Keratinocyte (primary cell): ENCODE measurements around the gene TVP23C. TPM values are rescaled to one million over a fixed set of nuclear protein-coding genes. Genes with fewer than 3 reads are reported as not detected.

ENCODE experiments used
- DNase-seq: peaks from one replicate; pipeline ENCODE4 v3.0.0-alpha.2; 2011; ENCODE audit warnings: low read depth, missing footprints, low spot score
- FAIRE-seq: peaks from 2 replicates; lab custom pipeline; 2011; peaks lifted over from hg19 to GRCh38; lab: Jason Lieb, UNC
- H2AFZ ChIP-seq: 2 replicates; pipeline ENCODE4 v1.6.0; 2012; ENCODE audit warnings: low read length, control low read depth, inconsistent platforms; ENCODE audit not compliant: control insufficient read depth
- H3K27ac ChIP-seq: 2 replicates; pipeline ENCODE4 v1.5.1; 2011; ENCODE audit warnings: low read length; ENCODE audit not compliant: control insufficient read depth, insufficient read depth
- H3K27me3 ChIP-seq: 3 replicates; pipeline ENCODE4 v1.6.0; 2011; ENCODE audit warnings: low read length; ENCODE audit not compliant: control insufficient read depth, insufficient read depth; ENCODE audit errors: extremely low read depth
- H3K36me3 ChIP-seq, 2 experiments: 2 replicates in 1 of 2; 3 replicates in 1 of 2; pipeline ENCODE4 v1.5.1; 2011; ENCODE audit warnings: low read length in 2 of 2, mild to moderate bottlenecking in 1 of 2; ENCODE audit not compliant: control insufficient read depth in 2 of 2, insufficient read depth in 2 of 2; ENCODE audit errors: extremely low read depth in 1 of 2
- H3K4me1 ChIP-seq: 3 replicates; pipeline ENCODE4 v1.5.1; 2011; ENCODE audit warnings: low read length; ENCODE audit not compliant: control insufficient read depth, insufficient read depth; ENCODE audit errors: extremely low read depth
- H3K4me2 ChIP-seq: 3 replicates; pipeline ENCODE4 v1.6.0; 2011; ENCODE audit warnings: low read depth, low read length; ENCODE audit not compliant: control insufficient read depth, insufficient read depth; ENCODE audit errors: extremely low read depth
- H3K4me3 ChIP-seq, 3 experiments: fragments of 200-600 bp in 1 of 3; sonication (generic) in 1 of 3; 2 replicates in 2 of 3; 3 replicates in 1 of 3; pipeline ENCODE4 v1.5.1; 2011 to 2016; ENCODE audit warnings: low read length in 3 of 3, mild to moderate bottlenecking in 3 of 3, control low read depth in 2 of 3, inconsistent platforms in 1 of 3, low read depth in 1 of 3, mixed read lengths in 1 of 3, mixed run types in 1 of 3, moderate library complexity in 1 of 3; ENCODE audit not compliant: control insufficient read depth in 2 of 3, insufficient read depth in 2 of 3; ENCODE audit errors: extremely low read depth in 1 of 3
- H3K79me2 ChIP-seq: 2 replicates; pipeline ENCODE4 v1.6.0; 2012; ENCODE audit warnings: low read length; ENCODE audit not compliant: control insufficient read depth, insufficient read depth
- H3K9ac ChIP-seq: 3 replicates; pipeline ENCODE4 v1.6.0; 2011; ENCODE audit warnings: low read length; ENCODE audit not compliant: control insufficient read depth, insufficient read depth; ENCODE audit errors: extremely low read depth
- H3K9me1 ChIP-seq: 3 replicates; pipeline ENCODE4 v1.6.0; 2011; ENCODE audit warnings: low read length; ENCODE audit not compliant: control insufficient read depth, insufficient read depth; ENCODE audit errors: extremely low read depth
- H3K9me3 ChIP-seq: 2 replicates; pipeline ENCODE4 v1.5.1; 2012; ENCODE audit warnings: low read depth, low read length; ENCODE audit not compliant: control insufficient read depth
- H4K20me1 ChIP-seq: 3 replicates; pipeline ENCODE4 v1.6.0; 2011; ENCODE audit warnings: low read length; ENCODE audit not compliant: control insufficient read depth, insufficient read depth; ENCODE audit errors: extremely low read depth
- EZH2 ChIP-seq: IDR thresholded peaks from one replicate; pipeline ENCODE4 v1.6.1; 2012; ENCODE audit warnings: inconsistent platforms, mild to moderate bottlenecking, low read length, moderate library complexity
- dilution Hi-C: fragments of 300-500 bp; cut with MboI; formaldehyde crosslinking; loops from one replicate; pipeline ENCODE4 v1.7.0; 2020; ENCODE audit warnings: low sequenced_read_pairs; ENCODE audit not compliant: extremely low pct_ligation_motif_present
- polyA plus RNA-seq, 5 experiments: library from polyadenylated mRNA; depleted of rRNA in 3 of 5; stranded (reverse) in 3 of 5; stranded (forward) in 1 of 5; unstranded in 1 of 5; fragments of >200 nt; gene quantifications; 1 replicate in 1 of 5; 2 replicates in 3 of 5; 3 replicates in 1 of 5; pipeline versions ENCODE4 v1.2.1 to v1.2.3, GENCODE V29; 2011 to 2012; ENCODE audit warnings: missing spikeins in 2 of 5, low read depth in 1 of 5, low replicate concordance in 1 of 5
- TF ChIP-seq, protein P1 (sequence below), 3 experiments: IDR thresholded peaks in 1 of 3; conservative IDR thresholded peaks in 1 of 3; optimal IDR thresholded peaks in 1 of 3; 2 replicates in 2 of 3; 3 replicates in 1 of 3; pipeline versions ENCODE3 to v1.5.1; 2011; ENCODE audit warnings: low read length in 3 of 3, mild to moderate bottlenecking in 3 of 3, moderate library complexity in 2 of 3, control low read depth in 1 of 3, inconsistent platforms in 1 of 3; ENCODE audit not compliant: insufficient read depth in 2 of 3; ENCODE audit errors: extremely low read depth in 1 of 3

The TVP23C gene
- polyA plus RNA-seq, 1 donor (not counting 4 experiments of a cell fraction or from before 2014, with no cell fraction given): 5.7 TPM

- Histone ChIP-seq H3K4me1 (peaks cover 8% of the 10 kb centered on the region), H3K27me3 (no peaks in the 10 kb centered on the region), H3K9me1 (no peaks in the 10 kb centered on the region), H3K9ac (no peak overlapping the region), H2AFZ (no peak overlapping the region), H3K27ac (no peak overlapping the region), H3K9me3 (no peaks in the 10 kb centered on the region), H3K4me3 (no peak overlapping the region), H4K20me1 (no peaks in the 10 kb centered on the region), H3K4me2 (no peak overlapping the region), H3K79me2 (no peaks in the 10 kb centered on the region), H3K36me3 (peaks cover 0 to 5% of the 10 kb centered on the region in 2 experiments)
- no peak for DNase-seq
- TF ChIP-seq EZH2: no peak
- TF ChIP-seq, protein P1, sequence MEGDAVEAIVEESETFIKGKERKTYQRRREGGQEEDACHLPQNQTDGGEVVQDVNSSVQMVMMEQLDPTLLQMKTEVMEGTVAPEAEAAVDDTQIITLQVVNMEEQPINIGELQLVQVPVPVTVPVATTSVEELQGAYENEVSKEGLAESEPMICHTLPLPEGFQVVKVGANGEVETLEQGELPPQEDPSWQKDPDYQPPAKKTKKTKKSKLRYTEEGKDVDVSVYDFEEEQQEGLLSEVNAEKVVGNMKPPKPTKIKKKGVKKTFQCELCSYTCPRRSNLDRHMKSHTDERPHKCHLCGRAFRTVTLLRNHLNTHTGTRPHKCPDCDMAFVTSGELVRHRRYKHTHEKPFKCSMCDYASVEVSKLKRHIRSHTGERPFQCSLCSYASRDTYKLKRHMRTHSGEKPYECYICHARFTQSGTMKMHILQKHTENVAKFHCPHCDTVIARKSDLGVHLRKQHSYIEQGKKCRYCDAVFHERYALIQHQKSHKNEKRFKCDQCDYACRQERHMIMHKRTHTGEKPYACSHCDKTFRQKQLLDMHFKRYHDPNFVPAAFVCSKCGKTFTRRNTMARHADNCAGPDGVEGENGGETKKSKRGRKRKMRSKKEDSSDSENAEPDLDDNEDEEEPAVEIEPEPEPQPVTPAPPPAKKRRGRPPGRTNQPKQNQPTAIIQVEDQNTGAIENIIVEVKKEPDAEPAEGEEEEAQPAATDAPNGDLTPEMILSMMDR (optimal IDR thresholded peaks at IDR 0.05 in 1 of 3, IDR thresholded peaks at IDR 0.05 in 1 of 3, conservative IDR thresholded peaks at IDR 0.05 in 1 of 3; ENCODE audit: extremely low read depth in 1 of 3, insufficient read depth in 2 of 3, low read length in 3 of 3): no peak
- dilution Hi-C loops: no loop called here
- no peak for FAIRE-seq
These were observed 65.2 kb downstream of the TVP23C start for GRCh38 chr17:15498107-15498506.

DNA sequence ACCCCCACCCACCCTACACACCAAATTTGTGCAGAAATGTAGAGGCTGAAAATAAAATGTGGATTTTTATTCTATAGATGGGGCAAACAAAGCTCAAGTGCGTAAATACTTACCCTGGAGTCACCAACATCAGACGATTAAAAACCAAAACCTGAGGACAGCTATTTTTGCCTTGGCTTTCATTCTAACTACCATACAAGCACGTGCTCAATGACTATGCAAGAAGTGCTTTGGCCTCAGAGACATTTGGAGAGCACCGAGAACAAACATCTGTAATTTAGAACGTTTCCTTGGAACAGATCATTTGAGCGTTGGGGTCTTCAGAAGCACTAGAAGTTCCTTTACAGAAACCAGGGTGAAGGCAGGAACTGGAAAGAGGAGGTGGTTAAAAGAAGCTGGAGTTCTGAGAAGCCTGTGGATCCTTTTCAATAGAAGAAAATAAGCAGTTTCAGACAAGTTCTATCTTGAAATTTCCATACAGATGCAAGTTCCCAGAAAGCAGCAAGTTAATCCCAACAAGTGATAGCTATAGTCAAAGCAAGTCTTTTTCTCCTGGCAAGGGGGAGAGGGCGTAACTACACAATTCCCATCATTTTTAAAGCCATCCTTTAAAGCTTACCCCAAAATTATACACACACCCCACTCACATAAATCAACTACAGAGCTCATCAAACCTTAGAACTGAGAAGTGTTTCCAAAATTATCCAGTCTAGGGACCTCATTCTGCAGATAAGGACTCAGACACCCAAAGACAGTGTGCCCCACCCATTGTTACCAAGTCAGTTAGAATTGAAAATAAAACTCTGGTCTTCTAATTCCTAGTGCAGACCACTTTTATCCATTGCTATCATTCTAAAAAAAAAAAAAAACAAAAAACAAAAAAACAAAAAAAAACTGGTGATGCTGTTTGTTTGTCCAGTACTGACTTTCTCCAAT, 66.3 kb downstream of the TVP23C start:
- Histone ChIP-seq H2AFZ (no peak overlapping the region), H3K4me2 (no peak overlapping the region), H3K9ac (no peak overlapping the region), H3K27ac (no peak overlapping the region), H3K4me3 (no peak overlapping the region), H3K4me1 (no peaks in the 10 kb centered on the region), H3K9me1 (no peaks in the 10 kb centered on the region), H3K27me3 (no peaks in the 10 kb centered on the region), H3K9me3 (no peaks in the 10 kb centered on the region), H3K36me3 (peaks cover 0 to 5% of the 10 kb centered on the region in 2 experiments), H3K79me2 (no peaks in the 10 kb centered on the region), H4K20me1 (no peaks in the 10 kb centered on the region)
- DNase-seq (no peak), FAIRE-seq (no peak)
- no peak for TF ChIP-seq EZH2
- TF ChIP-seq, protein P1 (optimal IDR thresholded peaks at IDR 0.05 in 1 of 3, IDR thresholded peaks at IDR 0.05 in 1 of 3, conservative IDR thresholded peaks at IDR 0.05 in 1 of 3; ENCODE audit: extremely low read depth in 1 of 3, insufficient read depth in 2 of 3, low read length in 3 of 3): no peak
- dilution Hi-C loops: no loop called here
